H1 (cell line): Measurements from ENCODE around the gene VAV2.

Experiments
- CEBPB ChIP-seq: IDR thresholded peaks from 2 replicates; pipeline ENCODE4 v1.6.1; 2012; ENCODE audit warnings: low read depth, low read length
- CTCF ChIP-seq, 3 experiments: IDR thresholded peaks; 1 replicate in 2 of 3; 2 replicates in 1 of 3; pipeline versions ENCODE4 v1.5.1 to v1.6.1; 2011; ENCODE audit warnings: low read length in 3 of 3, mild to moderate bottlenecking in 3 of 3, inconsistent platforms in 2 of 3, low read depth in 1 of 3, moderate library complexity in 1 of 3; ENCODE audit not compliant: insufficient read depth in 1 of 3; ENCODE audit errors: control extremely low read depth in 1 of 3
- E2F6 ChIP-seq: IDR thresholded peaks from 2 replicates; pipeline ENCODE4 v1.6.1; 2012; ENCODE audit warnings: inconsistent platforms
- EP300 ChIP-seq, 2 experiments: IDR thresholded peaks; 1 replicate in 1 of 2; 2 replicates in 1 of 2; pipeline ENCODE4 v1.6.1; 2011 to 2012; ENCODE audit warnings: low read depth in 2 of 2, low read length in 2 of 2, mild to moderate bottlenecking in 2 of 2, borderline replicate concordance in 1 of 2, inconsistent platforms in 1 of 2, moderate library complexity in 1 of 2
- PHF8 ChIP-seq: fragments of 200-600 bp; sonication (generic); conservative IDR thresholded peaks from 2 replicates; pipeline ENCODE4 v1.7.1; 2012; ENCODE audit warnings: low read depth, mild to moderate bottlenecking, inconsistent platforms, low read length, moderate library complexity
- RAD21 ChIP-seq, 2 experiments: IDR thresholded peaks in 1 of 2; conservative IDR thresholded peaks in 1 of 2; 2 replicates each; pipeline ENCODE4 v1.6.1; 2011; ENCODE audit warnings: low read depth in 2 of 2, low read length in 2 of 2, improper control_type of control experiment in 1 of 2, inconsistent platforms in 1 of 2, mild to moderate bottlenecking in 1 of 2, moderate library complexity in 1 of 2
- SRF ChIP-seq: IDR thresholded peaks from 2 replicates; pipeline ENCODE4 v1.6.1; 2011; ENCODE audit warnings: mild to moderate bottlenecking, low read depth, low read length, moderate library complexity
- USF2 ChIP-seq: IDR thresholded peaks from 2 replicates; pipeline ENCODE4 v1.6.1; 2011; ENCODE audit warnings: low read length, improper control_type of control experiment

GRCh38 chr9:133866946-133867345, 125.2 kb downstream of the VAV2 start:
- no peak for TF ChIP-seq CTCF (IDR thresholded peaks at IDR 0.05; ENCODE audit: control extremely low read depth in 1 of 3, insufficient read depth in 1 of 3, low read depth in 1 of 3, low read length in 3 of 3)
- no peak for TF ChIP-seq USF2
- TF ChIP-seq E2F6, result no peak
- no peak for TF ChIP-seq SRF
- no peak for TF ChIP-seq CEBPB
- no peak for TF ChIP-seq EP300 (IDR thresholded peaks at IDR 0.05; ENCODE audit: borderline replicate concordance in 1 of 2, low read depth in 2 of 2, low read length in 2 of 2)
- no peak for TF ChIP-seq PHF8
- TF ChIP-seq RAD21 (IDR thresholded peaks at IDR 0.05 in 1 of 2, conservative IDR thresholded peaks at IDR 0.05 in 1 of 2; ENCODE audit: low read depth in 2 of 2, low read length in 2 of 2), result no peak
